HL-60 (cell line): ENCODE results near the gene VTI1A.

ENCODE experiments used
- POLR2AphosphoS5 ChIP-seq: IDR thresholded peaks from 2 replicates; pipeline ENCODE4 v1.6.1; 2012; ENCODE audit warnings: low read depth
- SPI1 ChIP-seq: IDR thresholded peaks from 2 replicates; pipeline ENCODE4 v1.6.1; 2012; ENCODE audit warnings: low read depth, mild to moderate bottlenecking, borderline replicate concordance
- TF ChIP-seq, protein P1 (sequence below): IDR thresholded peaks from one replicate; pipeline ENCODE4 v1.5.1; 2011; ENCODE audit warnings: low read length, control low read depth, inconsistent platforms; ENCODE audit not compliant: insufficient read depth

- TF ChIP-seq, protein P1, sequence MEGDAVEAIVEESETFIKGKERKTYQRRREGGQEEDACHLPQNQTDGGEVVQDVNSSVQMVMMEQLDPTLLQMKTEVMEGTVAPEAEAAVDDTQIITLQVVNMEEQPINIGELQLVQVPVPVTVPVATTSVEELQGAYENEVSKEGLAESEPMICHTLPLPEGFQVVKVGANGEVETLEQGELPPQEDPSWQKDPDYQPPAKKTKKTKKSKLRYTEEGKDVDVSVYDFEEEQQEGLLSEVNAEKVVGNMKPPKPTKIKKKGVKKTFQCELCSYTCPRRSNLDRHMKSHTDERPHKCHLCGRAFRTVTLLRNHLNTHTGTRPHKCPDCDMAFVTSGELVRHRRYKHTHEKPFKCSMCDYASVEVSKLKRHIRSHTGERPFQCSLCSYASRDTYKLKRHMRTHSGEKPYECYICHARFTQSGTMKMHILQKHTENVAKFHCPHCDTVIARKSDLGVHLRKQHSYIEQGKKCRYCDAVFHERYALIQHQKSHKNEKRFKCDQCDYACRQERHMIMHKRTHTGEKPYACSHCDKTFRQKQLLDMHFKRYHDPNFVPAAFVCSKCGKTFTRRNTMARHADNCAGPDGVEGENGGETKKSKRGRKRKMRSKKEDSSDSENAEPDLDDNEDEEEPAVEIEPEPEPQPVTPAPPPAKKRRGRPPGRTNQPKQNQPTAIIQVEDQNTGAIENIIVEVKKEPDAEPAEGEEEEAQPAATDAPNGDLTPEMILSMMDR, result no peak
- TF ChIP-seq POLR2AphosphoS5 (no peak), SPI1 (no peak)
These were observed 344.4 kb downstream of the VTI1A start for GRCh38 chr10:112791447-112791846.
